ENCODE results near the gene STOM.

- TF ChIP-seq CTCF (IDR thresholded peaks at IDR 0.05 in 2 of 3, conservative IDR thresholded peaks at IDR 0.05 in 1 of 3; ENCODE audit: borderline replicate concordance in 1 of 3, insufficient read depth in 1 of 3, low read depth in 2 of 3, low read length in 2 of 3) (no peak), ZBTB33 (IDR thresholded peaks at IDR 0.05; ENCODE audit: extremely low read depth, insufficient replicate concordance, low read length) (no peak), SRF (IDR thresholded peaks at IDR 0.05; ENCODE audit: low read depth) (no peak), YY1 (IDR thresholded peaks at IDR 0.05; ENCODE audit: extremely low read depth, insufficient replicate concordance, low read depth, low read length) (no peak), REST (IDR thresholded peaks at IDR 0.05; ENCODE audit: low read depth) (no peak), SIN3A (IDR thresholded peaks at IDR 0.05; ENCODE audit: low read depth) (no peak)
Observed at GRCh38 chr9:121368138-121368522, 1.9 kb downstream of the STOM start.

All from HCT116 (cell line).